Chondrocyte (in vitro differentiated cells): ENCODE measurements around the gene MMP14. TPM values are rescaled to one million over a fixed set of nuclear protein-coding genes. Genes with fewer than 3 reads are reported as not detected.
"Not testable (repeated sequence)": the region's sequence is repeated elsewhere in the genome, so short reads cannot be mapped to it uniquely, and the experiment has no call there.

Experiments used
- DNase-seq: peaks from one replicate; pipeline ENCODE4 v3.0.0; 2021; ENCODE audit warnings: mixed read lengths, low spot score
- H3K27ac Mint-ChIP-seq: one replicate; pipeline ENCODE4 v1.8.0; 2021; ENCODE audit warnings: mild to moderate bottlenecking, moderate library complexity, mixed read lengths; ENCODE audit not compliant: unreplicated experiment
- H3K27me3 Mint-ChIP-seq: 2 replicates; pipeline ENCODE4 v1.8.0; 2021; ENCODE audit warnings: low read depth, mixed read lengths
- H3K36me3 Mint-ChIP-seq: 2 replicates; pipeline ENCODE4 v1.8.0; 2021; ENCODE audit warnings: low read depth, mixed read lengths
- H3K4me1 Mint-ChIP-seq: 2 replicates; pipeline ENCODE4 v1.8.0; 2021; ENCODE audit warnings: low read depth, mild to moderate bottlenecking, mixed read lengths
- H3K4me3 Mint-ChIP-seq: one replicate; pipeline ENCODE4 v1.8.0; 2021; ENCODE audit warnings: mild to moderate bottlenecking, moderate library complexity, mixed read lengths; ENCODE audit not compliant: unreplicated experiment
- H3K9me3 Mint-ChIP-seq: 2 replicates; pipeline ENCODE4 v1.8.0; 2021; ENCODE audit warnings: low read depth, mixed read lengths
- CTCF ChIP-seq: fragments of 200-600 bp; sonication (generic); IDR thresholded peaks from 2 replicates; pipeline ENCODE4 v1.5.0; 2021; ENCODE audit warnings: antibody characterized with exemption, mild to moderate bottlenecking, moderate library complexity
- total RNA-seq: library from RNA; stranded (reverse); gene quantifications from 3 replicates; pipeline ENCODE4 v1.2.1, GENCODE V29; 2021

MMP14 gene
- total RNA-seq, 1 donor from 2014 or later: 987 TPM

GRCh38 chr14:22800346-22800745 lies 36.0 kb upstream of the MMP14 start:
- H3K27ac Mint-ChIP-seq: no peak overlapping the region
- no peaks in the 10 kb centered on the region for H3K4me1 Mint-ChIP-seq
- peaks cover 2% of the 10 kb centered on the region for H3K36me3 Mint-ChIP-seq
- no peak for TF ChIP-seq CTCF
- no peak overlapping the region for H3K4me3 Mint-ChIP-seq
- peaks cover 20% of the 10 kb centered on the region for H3K27me3 Mint-ChIP-seq
- no peaks in the 10 kb centered on the region for H3K9me3 Mint-ChIP-seq
- DNase-seq: no peak

GRCh38 chr14:22801716-22802115 lies 34.7 kb upstream of the MMP14 start:
- H3K27me3 Mint-ChIP-seq: peaks cover 15% of the 10 kb centered on the region
- no peak for TF ChIP-seq CTCF
- no peak overlapping the region for H3K27ac Mint-ChIP-seq

GRCh38 chr14:22802860-22803686 lies 33.3 kb upstream of the MMP14 start:
- Mint-ChIP-seq H3K9me3 (no peaks in the 10 kb centered on the region), H3K36me3 (peaks cover 3% of the 10 kb centered on the region), H3K4me3 (no peak overlapping the region), H3K27ac (no peak overlapping the region), H3K4me1 (peaks cover 3% of the 10 kb centered on the region), H3K27me3 (peaks cover 13% of the 10 kb centered on the region)
- DNase-seq: no peak
- no peak for TF ChIP-seq CTCF

More at GRCh38 chr14:22801716-22802115, 34.7 kb upstream of the MMP14 start:
- Mint-ChIP-seq H3K9me3 (no peaks in the 10 kb centered on the region), H3K4me3 (no peak overlapping the region), H3K4me1 (no peaks in the 10 kb centered on the region), H3K36me3 (peaks cover 3% of the 10 kb centered on the region)
- no peak for DNase-seq

GRCh38 chr14:22803687-22803974 lies 32.8 kb upstream of the MMP14 start:
- Mint-ChIP-seq H3K4me3 (no peak overlapping the region), H3K27ac (no peak overlapping the region), H3K4me1 (peaks cover 3% of the 10 kb centered on the region), H3K36me3 (peaks cover 3% of the 10 kb centered on the region), H3K27me3 (peaks cover 11% of the 10 kb centered on the region), H3K9me3 (no peaks in the 10 kb centered on the region)
- DNase-seq: no peak
- TF ChIP-seq CTCF: no peak

GRCh38 chr14:22805235-22805634 lies 31.1 kb upstream of the MMP14 start:
- H3K4me3 Mint-ChIP-seq, DNase-seq, H3K27me3 Mint-ChIP-seq, H3K9me3 Mint-ChIP-seq, H3K36me3 Mint-ChIP-seq, H3K27ac Mint-ChIP-seq, H3K4me1 Mint-ChIP-seq: not testable (repeated sequence)

GRCh38 chr14:22807432-22808087 lies 28.8 kb upstream of the MMP14 start:
- H3K27me3 Mint-ChIP-seq: peaks cover 5% of the 10 kb centered on the region
- no peaks in the 10 kb centered on the region for H3K9me3 Mint-ChIP-seq
- no peak for DNase-seq
- peaks cover 3% of the 10 kb centered on the region for H3K36me3 Mint-ChIP-seq
- no peak for TF ChIP-seq CTCF
- H3K4me1 Mint-ChIP-seq: peaks cover 3% of the 10 kb centered on the region
- no peak overlapping the region for H3K27ac Mint-ChIP-seq
- H3K4me3 Mint-ChIP-seq: no peak overlapping the region
